Measurements from ENCODE around the gene DLK1. TPM values are rescaled to one million over a fixed set of nuclear protein-coding genes. Genes with fewer than 3 reads are reported as not detected.

Gene DLK1
- total RNA-seq, 6 experiments from 2014 or later, result 1.7 to 13.4 (median 3.8) TPM; not detected in 3

GRCh38 chr14:100698666-100699448, 27.8 kb upstream of the DLK1 start:
- intact Hi-C loops (cut with DNase I), result no loop called here
- WGBS (ENCODE audit: insufficient coverage, low coverage, low lambda C conversion rate, missing lambda C conversion rate), result 41% methylated on average over 8 of the region's 16 CpGs
- DNase-seq, result no peak

GRCh38 chr14:100701314-100701713, 25.4 kb upstream of the DLK1 start:
- TF ChIP-seq POLR2A (IDR thresholded peaks at IDR 0.05) (no peak), CTCF (IDR thresholded peaks at IDR 0.05) (no peak)
- Histone ChIP-seq H3K36me3 (no peaks in the 10 kb centered on the region), H3K4me3 (no peak overlapping the region), H3K27ac (no peak overlapping the region), H3K9me3 (no peaks in the 10 kb centered on the region), H3K4me1 (no peaks in the 10 kb centered on the region), H3K27me3 (no peaks in the 10 kb centered on the region)
- intact Hi-C loops (cut with DNase I), result no loop called here
- DNase-seq (no peak), ATAC-seq (no peak)
- WGBS (ENCODE audit: insufficient coverage, low coverage, low lambda C conversion rate, missing lambda C conversion rate), result 80% methylated on average over 6 of the region's 6 CpGs

More at GRCh38 chr14:100698666-100699448, 27.8 kb upstream of the DLK1 start:
- Histone ChIP-seq H3K4me1 (no peaks in the 10 kb centered on the region), H3K27ac (no peak overlapping the region), H3K36me3 (no peaks in the 10 kb centered on the region), H3K27me3 (no peaks in the 10 kb centered on the region), H3K4me3 (no peak overlapping the region), H3K9me3 (no peaks in the 10 kb centered on the region)
- no peak for ATAC-seq
- TF ChIP-seq POLR2A (IDR thresholded peaks at IDR 0.05), result no peak
- TF ChIP-seq CTCF (IDR thresholded peaks at IDR 0.05), result no peak

GRCh38 chr14:100702590-100702989, 24.1 kb upstream of the DLK1 start:
- intact Hi-C loops (cut with DNase I), result no loop called here
- Histone ChIP-seq H3K27ac (no peak overlapping the region), H3K4me3 (no peak overlapping the region), H3K9me3 (no peaks in the 10 kb centered on the region), H3K36me3 (no peaks in the 10 kb centered on the region), H3K4me1 (no peaks in the 10 kb centered on the region), H3K27me3 (no peaks in the 10 kb centered on the region)
- ATAC-seq (no peak), DNase-seq (no peak)
- 66% methylated on average over 7 of the region's 8 CpGs for WGBS (ENCODE audit: insufficient coverage, low coverage, low lambda C conversion rate, missing lambda C conversion rate)
- no peak for TF ChIP-seq POLR2A (IDR thresholded peaks at IDR 0.05)

GRCh38 chr14:100703386-100704220, 23.1 kb upstream of the DLK1 start:
- WGBS (ENCODE audit: insufficient coverage, low coverage, low lambda C conversion rate, missing lambda C conversion rate), result 77% methylated on average over 11 of the region's 24 CpGs
- no peak for DNase-seq
- TF ChIP-seq POLR2A (IDR thresholded peaks at IDR 0.05) (no peak), CTCF (IDR thresholded peaks at IDR 0.05) (no peak)

DNA sequence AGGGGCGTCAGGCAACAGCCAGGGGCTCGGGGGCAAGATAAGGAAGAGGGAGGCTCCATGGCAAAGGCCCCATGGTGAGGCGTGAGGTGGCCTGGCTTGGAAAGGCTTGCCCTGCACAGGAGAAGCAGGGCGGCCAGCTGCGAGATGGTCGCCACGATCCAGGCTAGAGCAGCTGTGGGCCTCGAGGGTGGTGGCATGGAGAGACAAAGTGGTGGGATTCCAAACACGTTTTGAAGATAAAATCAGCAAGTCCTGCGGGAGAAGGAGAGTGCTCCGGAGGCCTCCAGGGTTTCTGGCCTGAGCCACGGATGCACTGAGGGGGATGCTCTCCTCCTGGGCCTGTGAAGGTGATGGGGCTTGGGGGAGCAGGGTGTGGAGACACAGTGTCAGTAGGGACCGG, 20.5 kb upstream of the DLK1 start:
- H3K27ac ChIP-seq, result no peak overlapping the region
- ATAC-seq (no peak), DNase-seq (no peak)
- no CpG with 5 or more reads among the region's 13 CpGs for WGBS (ENCODE audit: insufficient coverage, low coverage, low lambda C conversion rate, missing lambda C conversion rate)
- no peaks in the 10 kb centered on the region for H3K9me3 ChIP-seq
- no peaks in the 10 kb centered on the region for H3K4me1 ChIP-seq
- no peaks in the 10 kb centered on the region for H3K27me3 ChIP-seq
- TF ChIP-seq CTCF (IDR thresholded peaks at IDR 0.05), result no peak
- no peak for TF ChIP-seq POLR2A (IDR thresholded peaks at IDR 0.05)
- intact Hi-C loops (cut with DNase I), result no loop called here
- no peaks in the 10 kb centered on the region for H3K36me3 ChIP-seq
- H3K4me3 ChIP-seq, result no peak overlapping the region

More at GRCh38 chr14:100703386-100704220, 23.1 kb upstream of the DLK1 start:
- Histone ChIP-seq H3K4me1 (no peaks in the 10 kb centered on the region), H3K9me3 (no peaks in the 10 kb centered on the region), H3K27me3 (no peaks in the 10 kb centered on the region), H3K36me3 (no peaks in the 10 kb centered on the region), H3K4me3 (no peak overlapping the region), H3K27ac (no peak overlapping the region)
- no peak for ATAC-seq
- intact Hi-C loops (cut with DNase I), result no loop called here
